K562 (cell line): Measurements from ENCODE around the gene RTBDN. TPM values are rescaled to one million over a fixed set of nuclear protein-coding genes. Genes with fewer than 3 reads are reported as not detected.

ENCODE experiments used
- CBX5 ChIP-seq: IDR thresholded peaks from 2 replicates; pipeline ENCODE4 v1.6.1; 2014; ENCODE audit warnings: low read depth, borderline replicate concordance
- CEBPB ChIP-seq: fragments of 450-650 bp; IDR thresholded peaks from 2 replicates; pipeline ENCODE4 v1.6.1; 2016; ENCODE audit warnings: missing genetic modification characterization, missing compliant biosample characterization
- FOXA3 ChIP-seq, 2 experiments: fragments of 450-650 bp in 1 of 2; sonication (generic) in 1 of 2; formaldehyde crosslinking; IDR thresholded peaks in 1 of 2; conservative IDR thresholded peaks in 1 of 2; 2 replicates each; pipeline versions ENCODE4 v1.4.0 to v1.8.0; 2020 to 2022; ENCODE audit warnings: mild to moderate bottlenecking in 2 of 2, missing genetic modification reagents in 1 of 2
- HMGN3 ChIP-seq: IDR thresholded peaks from 2 replicates; pipeline ENCODE4 v1.6.1; 2011; ENCODE audit warnings: borderline replicate concordance, low read depth, mild to moderate bottlenecking, mixed read lengths, low read length; ENCODE audit not compliant: insufficient read length; ENCODE audit errors: extremely low read depth
- L3MBTL2 ChIP-seq: fragments of 450-650 bp; IDR thresholded peaks from 2 replicates; pipeline ENCODE4 v1.6.1; 2016; ENCODE audit warnings: mild to moderate bottlenecking, moderate library complexity
- MCM2 ChIP-seq: fragments of 450-650 bp; IDR thresholded peaks from 2 replicates; pipeline ENCODE4 v1.6.1; 2017; ENCODE audit warnings: low read depth, mild to moderate bottlenecking
- MCM5 ChIP-seq: fragments of 450-650 bp; IDR thresholded peaks from 2 replicates; pipeline ENCODE4 v1.6.1; 2016; ENCODE audit warnings: low read depth
- NR1H2 ChIP-seq: sonication (generic); formaldehyde crosslinking; IDR thresholded peaks from 2 replicates; pipeline ENCODE4 v1.4.0; 2020; ENCODE audit warnings: mild to moderate bottlenecking, missing genetic modification reagents
- PHF20 ChIP-seq: fragments of 450-650 bp; IDR thresholded peaks from 2 replicates; pipeline ENCODE4 v1.6.1; 2018; ENCODE audit not compliant: partially characterized antibody
- POLR2A ChIP-seq: fragments of 450-650 bp; conservative IDR thresholded peaks from 2 replicates; pipeline ENCODE4 v1.6.1; 2016
- POU5F1 ChIP-seq: fragments of 150-350 bp; IDR thresholded peaks from 2 replicates; pipeline ENCODE4 v1.6.1; 2014; ENCODE audit warnings: borderline replicate concordance, low read length, low read depth, mild to moderate bottlenecking; ENCODE audit not compliant: partially characterized antibody
- PTBP1 ChIP-seq: fragments of 200-400 bp; formaldehyde crosslinking; IDR thresholded peaks from 2 replicates; pipeline ENCODE4 v1.6.1; 2017; ENCODE audit warnings: low read depth, low read length
- RBM39 ChIP-seq: fragments of 200-400 bp; formaldehyde crosslinking; optimal IDR thresholded peaks from 2 replicates; pipeline ENCODE3; 2018; ENCODE audit warnings: low read depth, low read length
- SETDB1 ChIP-seq: IDR thresholded peaks from one replicate; pipeline ENCODE4 v1.6.1; 2012; ENCODE audit warnings: low read length, control low read depth, inconsistent platforms
- TAF9B ChIP-seq: fragments of 450-650 bp; IDR thresholded peaks from 2 replicates; pipeline ENCODE4 v1.6.1; 2018; ENCODE audit warnings: mild to moderate bottlenecking; ENCODE audit not compliant: partially characterized antibody
- TEAD2 ChIP-seq: fragments of 450-650 bp; IDR thresholded peaks from 2 replicates; pipeline ENCODE4 v1.6.1; 2016; ENCODE audit warnings: missing genetic modification characterization, control low read depth, missing compliant biosample characterization
- THRAP3 ChIP-seq: fragments of 450-650 bp; IDR thresholded peaks from 2 replicates; pipeline ENCODE4 v1.6.1; 2016; ENCODE audit warnings: mild to moderate bottlenecking, inconsistent platforms, borderline replicate concordance
- TRIM24 ChIP-seq, 2 experiments: fragments of 450-650 bp; IDR thresholded peaks; 2 replicates each; pipeline ENCODE4 v1.6.1; 2016
- ZC3H4 ChIP-seq: sonication (generic); formaldehyde crosslinking; IDR thresholded peaks from 2 replicates; pipeline ENCODE4 v1.9.0; 2021; ENCODE audit warnings: missing genetic modification reagents, borderline replicate concordance
- ZNF408 ChIP-seq: fragments of 250-450 bp; sonication (Bioruptor Pico); IDR thresholded peaks from 2 replicates; pipeline ENCODE4 v1.4.0; 2020; ENCODE audit warnings: low read depth, mild to moderate bottlenecking, moderate library complexity
- ZNF444 ChIP-seq: fragments of 250-450 bp; sonication (Bioruptor Pico); IDR thresholded peaks from 2 replicates; pipeline ENCODE4 v1.4.0; 2020; ENCODE audit warnings: mild to moderate bottlenecking, moderate library complexity
- ZNF75A ChIP-seq: fragments of 450-650 bp; formaldehyde crosslinking; IDR thresholded peaks from 2 replicates; pipeline ENCODE4 v1.4.0; 2020; ENCODE audit warnings: mild to moderate bottlenecking
- polyA plus RNA-seq, 8 experiments: library from polyadenylated mRNA; depleted of rRNA in 4 of 8; stranded (reverse) in 5 of 8; unstranded in 3 of 8; fragments of >200 nt; fragmentation: Nextera tagmentation in 2 of 8; fragmentation: Illumina TruSeq in 1 of 8; extraction: Ambion mirVana in 2 of 8; extraction: Trizol in 1 of 8; gene quantifications; 2 replicates each; pipeline versions ENCODE4 v1.2.1 to v1.2.3, GENCODE V29; 2011 to 2014; ENCODE audit warnings: inconsistent platforms in 1 of 8, missing spikeins in 1 of 8
- total RNA-seq, 7 experiments: library from RNA; depleted of rRNA in 6 of 7; stranded (reverse); fragments of >200 nt in 6 of 7; fragmentation: Illumina TruSeq in 2 of 7; extraction: Trizol in 2 of 7; gene quantifications; 2 replicates each; pipeline versions ENCODE4 v1.2.1 to v1.2.3, GENCODE V29; 2011 to 2021; ENCODE audit warnings: low replicate concordance in 1 of 7
- TF ChIP-seq, protein P1 (sequence below), 3 experiments: fragments of 200-800 bp in 1 of 3; fragments of 250-450 bp in 1 of 3; fragments of 450-650 bp in 1 of 3; sonication (Bioruptor Pico) in 1 of 3; sonication (Bioruptor generic) in 1 of 3; formaldehyde crosslinking in 1 of 3; IDR thresholded peaks; 2 replicates each; pipeline versions ENCODE4 v1.6.1 to v1.8.0; 2016 to 2022; ENCODE audit warnings: mild to moderate bottlenecking in 2 of 3, missing genetic modification characterization in 2 of 3, missing compliant biosample characterization in 1 of 3, moderate library complexity in 1 of 3
- TF ChIP-seq, protein P2 (sequence below): fragments of 200-800 bp; sonication (Bioruptor generic); IDR thresholded peaks from 2 replicates; pipeline ENCODE4 v1.6.1; 2017; ENCODE audit warnings: missing genetic modification characterization, missing compliant biosample characterization
- TF ChIP-seq, protein P3 (sequence below): sonication (generic); formaldehyde crosslinking; IDR thresholded peaks from 2 replicates; pipeline ENCODE4 v1.8.0; 2022; ENCODE audit warnings: mild to moderate bottlenecking, missing genetic modification reagents

Gene RTBDN
- total and polyA plus RNA-seq, 9 of the 15 experiments (the other 6 are each of a cell fraction or from before 2014, with no cell fraction given) = 0.20 to 2.3 (median 0.72) TPM; not detected in 1

DNA sequence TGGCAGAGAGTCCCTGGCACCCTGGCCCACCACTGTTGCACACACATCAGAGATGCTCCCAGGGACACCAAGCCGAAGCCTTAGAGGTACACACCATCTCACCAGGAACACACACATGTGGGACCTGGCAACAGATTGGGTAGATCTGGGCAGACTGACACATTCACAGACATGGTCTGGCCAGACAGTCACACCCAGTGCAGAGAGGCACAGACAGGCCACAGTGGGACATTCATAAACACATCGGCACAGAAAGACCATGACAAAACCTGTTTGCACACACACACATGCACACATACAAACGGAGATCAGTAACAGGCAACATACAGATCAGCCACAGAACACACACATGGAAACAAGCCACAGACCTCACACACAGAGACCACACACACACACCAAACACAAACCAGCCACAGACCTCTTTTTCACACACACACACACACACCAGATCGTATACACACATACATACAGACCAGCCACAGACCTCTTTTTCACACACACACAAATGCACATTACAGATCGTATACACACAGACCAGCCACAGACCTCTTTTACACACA lies 49.4 kb downstream of the RTBDN start (continued):
- TF ChIP-seq NR1H2 (CRISPR knock-in tag) (no peak), L3MBTL2 (no peak), CBX5 (no peak), THRAP3 (peak; percentile 76; the same call in 1 of the 2 replicates), ZC3H4 (CRISPR knock-in tag) (peak; percentile 43; the same call in 1 of the 2 replicates), SETDB1 (no peak), PHF20 (no peak), POLR2A (no peak), MCM2 (no peak), FOXA3 (CRISPR knock-in tag; conservative IDR thresholded peaks at IDR 0.05 in 1 of 2, IDR thresholded peaks at IDR 0.05 in 1 of 2) (no peak), CEBPB (tag) (no peak), ZNF408 (CRISPR knock-in tag) (no peak), HMGN3 (no peak), POU5F1 (no peak), RBM39 (no peak), ZNF444 (CRISPR knock-in tag) (no peak), ZNF75A (CRISPR knock-in tag) (no peak), TAF9B (no peak), PTBP1 (no peak), TEAD2 (no peak), TRIM24 (IDR thresholded peaks at IDR 0.05) (no peak), MCM5 (no peak)
- TF ChIP-seq, protein P1, sequence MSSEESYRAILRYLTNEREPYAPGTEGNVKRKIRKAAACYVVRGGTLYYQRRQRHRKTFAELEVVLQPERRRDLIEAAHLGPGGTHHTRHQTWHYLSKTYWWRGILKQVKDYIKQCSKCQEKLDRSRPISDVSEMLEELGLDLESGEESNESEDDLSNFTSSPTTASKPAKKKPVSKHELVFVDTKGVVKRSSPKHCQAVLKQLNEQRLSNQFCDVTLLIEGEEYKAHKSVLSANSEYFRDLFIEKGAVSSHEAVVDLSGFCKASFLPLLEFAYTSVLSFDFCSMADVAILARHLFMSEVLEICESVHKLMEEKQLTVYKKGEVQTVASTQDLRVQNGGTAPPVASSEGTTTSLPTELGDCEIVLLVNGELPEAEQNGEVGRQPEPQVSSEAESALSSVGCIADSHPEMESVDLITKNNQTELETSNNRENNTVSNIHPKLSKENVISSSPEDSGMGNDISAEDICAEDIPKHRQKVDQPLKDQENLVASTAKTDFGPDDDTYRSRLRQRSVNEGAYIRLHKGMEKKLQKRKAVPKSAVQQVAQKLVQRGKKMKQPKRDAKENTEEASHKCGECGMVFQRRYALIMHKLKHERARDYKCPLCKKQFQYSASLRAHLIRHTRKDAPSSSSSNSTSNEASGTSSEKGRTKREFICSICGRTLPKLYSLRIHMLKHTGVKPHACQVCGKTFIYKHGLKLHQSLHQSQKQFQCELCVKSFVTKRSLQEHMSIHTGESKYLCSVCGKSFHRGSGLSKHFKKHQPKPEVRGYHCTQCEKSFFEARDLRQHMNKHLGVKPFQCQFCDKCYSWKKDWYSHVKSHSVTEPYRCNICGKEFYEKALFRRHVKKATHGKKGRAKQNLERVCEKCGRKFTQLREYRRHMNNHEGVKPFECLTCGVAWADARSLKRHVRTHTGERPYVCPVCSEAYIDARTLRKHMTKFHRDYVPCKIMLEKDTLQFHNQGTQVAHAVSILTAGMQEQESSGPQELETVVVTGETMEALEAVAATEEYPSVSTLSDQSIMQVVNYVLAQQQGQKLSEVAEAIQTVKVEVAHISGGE (CRISPR knock-in tag; IDR thresholded peaks at IDR 0.05) = no peak; a peak in 1 of 6 replicates
- TF ChIP-seq, protein P2, sequence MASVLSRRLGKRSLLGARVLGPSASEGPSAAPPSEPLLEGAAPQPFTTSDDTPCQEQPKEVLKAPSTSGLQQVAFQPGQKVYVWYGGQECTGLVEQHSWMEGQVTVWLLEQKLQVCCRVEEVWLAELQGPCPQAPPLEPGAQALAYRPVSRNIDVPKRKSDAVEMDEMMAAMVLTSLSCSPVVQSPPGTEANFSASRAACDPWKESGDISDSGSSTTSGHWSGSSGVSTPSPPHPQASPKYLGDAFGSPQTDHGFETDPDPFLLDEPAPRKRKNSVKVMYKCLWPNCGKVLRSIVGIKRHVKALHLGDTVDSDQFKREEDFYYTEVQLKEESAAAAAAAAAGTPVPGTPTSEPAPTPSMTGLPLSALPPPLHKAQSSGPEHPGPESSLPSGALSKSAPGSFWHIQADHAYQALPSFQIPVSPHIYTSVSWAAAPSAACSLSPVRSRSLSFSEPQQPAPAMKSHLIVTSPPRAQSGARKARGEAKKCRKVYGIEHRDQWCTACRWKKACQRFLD = 0 out of 2 replicates have a peak, but pooled peaks have one; percentile 8
- TF ChIP-seq, protein P3, sequence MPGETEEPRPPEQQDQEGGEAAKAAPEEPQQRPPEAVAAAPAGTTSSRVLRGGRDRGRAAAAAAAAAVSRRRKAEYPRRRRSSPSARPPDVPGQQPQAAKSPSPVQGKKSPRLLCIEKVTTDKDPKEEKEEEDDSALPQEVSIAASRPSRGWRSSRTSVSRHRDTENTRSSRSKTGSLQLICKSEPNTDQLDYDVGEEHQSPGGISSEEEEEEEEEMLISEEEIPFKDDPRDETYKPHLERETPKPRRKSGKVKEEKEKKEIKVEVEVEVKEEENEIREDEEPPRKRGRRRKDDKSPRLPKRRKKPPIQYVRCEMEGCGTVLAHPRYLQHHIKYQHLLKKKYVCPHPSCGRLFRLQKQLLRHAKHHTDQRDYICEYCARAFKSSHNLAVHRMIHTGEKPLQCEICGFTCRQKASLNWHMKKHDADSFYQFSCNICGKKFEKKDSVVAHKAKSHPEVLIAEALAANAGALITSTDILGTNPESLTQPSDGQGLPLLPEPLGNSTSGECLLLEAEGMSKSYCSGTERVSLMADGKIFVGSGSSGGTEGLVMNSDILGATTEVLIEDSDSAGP = no peak
